H1 (cell line): Measurements from ENCODE around the gene PCF11. TPM values are rescaled to one million over a fixed set of nuclear protein-coding genes. Genes with fewer than 3 reads are reported as not detected.

Source experiments
- CTCF ChIA-PET: fragments of 300-600 bp; sonication (Branson Sonifier 250); formaldehyde crosslinking; loops from one replicate; lab custom pipeline; 2021; ENCODE audit not compliant: partially characterized antibody; lab: Charles Lee
- POLR2A ChIA-PET: fragments of 300-600 bp; sonication (Branson Sonifier 250); formaldehyde crosslinking; loops from one replicate; lab custom pipeline; 2021; ENCODE audit warnings: inconsistent platforms; ENCODE audit not compliant: partially characterized antibody; lab: Charles Lee
- DNase-seq, 2 experiments: peaks; one replicate each; pipeline versions ENCODE4 v3.0.0 to v3.0.0-alpha.2; 2010 to 2022; ENCODE audit warnings: low spot score in 2 of 2, low read depth in 1 of 2, mixed read lengths in 1 of 2
- FAIRE-seq: peaks from 2 replicates; lab custom pipeline; 2011; peaks lifted over from hg19 to GRCh38; lab: Jason Lieb, UNC
- H2AFZ ChIP-seq: 2 replicates; pipeline ENCODE4 v1.8.1; 2012; ENCODE audit warnings: low read length, inconsistent platforms
- H2AK5ac ChIP-seq: 2 replicates; pipeline ENCODE4 v1.6.1; 2013; ENCODE audit warnings: low read depth, low read length
- H2BK120ac ChIP-seq: replicated peaks from 2 replicates; pipeline ENCODE3; 2013; ENCODE audit warnings: low read depth, low read length, inconsistent platforms
- H2BK12ac ChIP-seq: 2 replicates; pipeline ENCODE4 v1.6.1; 2013; ENCODE audit warnings: low read depth, low read length
- H2BK15ac ChIP-seq: 2 replicates; pipeline ENCODE4 v1.6.1; 2013; ENCODE audit warnings: low read length
- H2BK20ac ChIP-seq: 2 replicates; pipeline ENCODE4 v1.6.1; 2013; ENCODE audit warnings: low read length
- H2BK5ac ChIP-seq: 2 replicates; pipeline ENCODE4 v1.6.1; 2013; ENCODE audit warnings: low read depth, low read length
- H3K14ac ChIP-seq: 2 replicates; pipeline ENCODE4 v1.6.1; 2013; ENCODE audit warnings: inconsistent platforms; ENCODE audit not compliant: insufficient read length
- H3K18ac ChIP-seq: 2 replicates; pipeline ENCODE4 v1.6.1; 2013; ENCODE audit warnings: low read length; ENCODE audit errors: extremely low read depth
- H3K23ac ChIP-seq: 2 replicates; pipeline ENCODE4 v1.6.1; 2013; ENCODE audit warnings: inconsistent platforms; ENCODE audit not compliant: insufficient read length
- H3K23me2 ChIP-seq: 2 replicates; pipeline ENCODE4 v1.6.1; 2013; ENCODE audit warnings: low read depth, low read length
- H3K27ac ChIP-seq: 2 replicates; pipeline ENCODE4 v1.6.1; 2011; ENCODE audit warnings: low read depth, low read length, inconsistent platforms
- H3K27me3 ChIP-seq, 4 experiments: replicated peaks in 1 of 4; 1 replicate in 1 of 4; 2 replicates in 3 of 4; pipeline versions ENCODE4 v1.6.1 to v1.8.1; 2011 to 2013; ENCODE audit warnings: low read length in 3 of 4, mild to moderate bottlenecking in 3 of 4, inconsistent platforms in 2 of 4, mixed read lengths in 2 of 4, moderate library complexity in 1 of 4; ENCODE audit not compliant: control insufficient read depth in 3 of 4, insufficient read depth in 3 of 4; ENCODE audit errors: extremely low read depth in 1 of 4
- H3K36me3 ChIP-seq, 4 experiments: 2 replicates each; pipeline versions ENCODE4 v1.6.1 to v1.8.1; 2011 to 2013; ENCODE audit warnings: mild to moderate bottlenecking in 4 of 4, low read length in 3 of 4, moderate library complexity in 2 of 4, control low read depth in 1 of 4, inconsistent platforms in 1 of 4; ENCODE audit not compliant: insufficient read depth in 4 of 4, control insufficient read depth in 2 of 4
- H3K4ac ChIP-seq: replicated peaks from 2 replicates; pipeline ENCODE3; 2013; ENCODE audit warnings: low read length, low read depth, mixed read lengths, inconsistent platforms; ENCODE audit not compliant: insufficient read length
- H3K4me1 ChIP-seq, 4 experiments: replicated peaks in 1 of 4; 1 replicate in 1 of 4; 2 replicates in 3 of 4; pipeline versions ENCODE4 v1.6.1 to v1.8.1; 2011 to 2013; ENCODE audit warnings: low read length in 3 of 4, inconsistent platforms in 2 of 4, mixed read lengths in 1 of 4; ENCODE audit not compliant: insufficient read depth in 4 of 4, control insufficient read depth in 3 of 4
- H3K4me2 ChIP-seq, 2 experiments: 2 replicates each; pipeline versions ENCODE4 v1.6.1 to v1.8.1; 2011 to 2013; ENCODE audit warnings: low read depth in 2 of 2, low read length in 2 of 2, control low read depth in 1 of 2, inconsistent platforms in 1 of 2, mild to moderate bottlenecking in 1 of 2; ENCODE audit not compliant: insufficient read depth in 1 of 2
- H3K4me3 ChIP-seq, 4 experiments: fragments of 200-600, 300-600 bp in 1 of 4; sonication (generic), shearing (Covaris generic), sonication (Bioruptor Twin) in 1 of 4; 2 replicates each; pipeline versions ENCODE4 v1.5.1 to v1.8.1; 2011 to 2016; ENCODE audit warnings: low read length in 4 of 4, low read depth in 3 of 4, control low read depth in 2 of 4, inconsistent platforms in 2 of 4, mild to moderate bottlenecking in 2 of 4, mixed read lengths in 1 of 4, moderate library complexity in 1 of 4; ENCODE audit not compliant: insufficient read depth in 2 of 4; ENCODE audit errors: extremely low read depth in 1 of 4
- H3K56ac ChIP-seq: replicated peaks from 2 replicates; pipeline ENCODE3; 2013; ENCODE audit warnings: low read depth, mild to moderate bottlenecking, mixed read lengths, low read length, inconsistent platforms; ENCODE audit not compliant: insufficient read length
- H3K79me1 ChIP-seq: 2 replicates; pipeline ENCODE4 v1.6.1; 2013; ENCODE audit warnings: low read depth, low read length, control low read depth
- H3K79me2 ChIP-seq, 2 experiments: 2 replicates each; pipeline versions ENCODE4 v1.6.1 to v1.8.1; 2012 to 2013; ENCODE audit warnings: low read length in 2 of 2, mild to moderate bottlenecking in 2 of 2, inconsistent platforms in 1 of 2; ENCODE audit not compliant: insufficient read depth in 2 of 2, control insufficient read depth in 1 of 2
- H3K9ac ChIP-seq, 4 experiments: replicated peaks in 1 of 4; 1 replicate in 1 of 4; 2 replicates in 3 of 4; pipeline versions ENCODE4 v1.6.1 to v1.8.1; 2011 to 2013; ENCODE audit warnings: low read depth in 3 of 4, low read length in 3 of 4, control low read depth in 2 of 4, mild to moderate bottlenecking in 2 of 4, moderate library complexity in 2 of 4, inconsistent platforms in 1 of 4; ENCODE audit errors: extremely low read depth in 1 of 4
- H3K9me3 ChIP-seq, 2 experiments: 2 replicates each; pipeline versions ENCODE4 v1.6.1 to v1.8.1; 2012 to 2013; ENCODE audit warnings: mild to moderate bottlenecking in 2 of 2, moderate library complexity in 2 of 2, control low read depth in 1 of 2, inconsistent platforms in 1 of 2, low read depth in 1 of 2, low read length in 1 of 2, mixed read lengths in 1 of 2; ENCODE audit not compliant: insufficient read depth in 2 of 2
- H4K20me1 ChIP-seq, 2 experiments: replicated peaks in 1 of 2; 2 replicates each; pipeline versions ENCODE3 to v1.8.1; 2011 to 2013; ENCODE audit warnings: inconsistent platforms in 2 of 2, low read length in 2 of 2, mild to moderate bottlenecking in 1 of 2; ENCODE audit not compliant: insufficient read depth in 2 of 2, control insufficient read depth in 1 of 2
- H4K5ac ChIP-seq: 2 replicates; pipeline ENCODE4 v1.6.1; 2013; ENCODE audit warnings: low read length, low read depth, mixed read lengths, inconsistent platforms; ENCODE audit not compliant: insufficient read length
- H4K8ac ChIP-seq: 2 replicates; pipeline ENCODE4 v1.8.0; 2013; ENCODE audit warnings: mild to moderate bottlenecking, moderate library complexity, low read length, inconsistent platforms; ENCODE audit not compliant: insufficient read depth; ENCODE audit errors: extremely low read depth
- H4K91ac ChIP-seq: replicated peaks from 2 replicates; pipeline ENCODE3; 2013; ENCODE audit warnings: low read length, mixed read lengths, inconsistent platforms; ENCODE audit not compliant: insufficient read length
- ASH2L ChIP-seq: fragments of 200-600, 300-600 bp; sonication (generic); IDR thresholded peaks from one replicate; pipeline ENCODE4 v1.7.1; 2017; ENCODE audit warnings: low read length
- CBX8 ChIP-seq: fragments of 300-800, 300-1000 bp; sonication (generic); IDR thresholded peaks from 2 replicates; pipeline ENCODE4 v1.7.1; 2016; ENCODE audit warnings: low read depth, low read length, borderline replicate concordance
- CHD1 ChIP-seq: IDR thresholded peaks from 2 replicates; pipeline ENCODE4 v1.6.1; 2012; ENCODE audit warnings: low read depth, low read length, improper control_type of control experiment
- CHD2 ChIP-seq: IDR thresholded peaks from 2 replicates; pipeline ENCODE4 v1.6.1; 2012; ENCODE audit warnings: low read length, improper control_type of control experiment
- EGR1 ChIP-seq: IDR thresholded peaks from 2 replicates; pipeline ENCODE4 v1.6.1; 2011; ENCODE audit warnings: low read depth, low read length, borderline replicate concordance
- EZH2 ChIP-seq: fragments of 200-600 bp; sonication (generic); IDR thresholded peaks from 2 replicates; pipeline ENCODE4 v1.7.1; 2012; ENCODE audit warnings: low read depth, mild to moderate bottlenecking, moderate library complexity, low read length, inconsistent platforms; ENCODE audit not compliant: severe bottlenecking
- GABPA ChIP-seq: IDR thresholded peaks from 2 replicates; pipeline ENCODE4 v1.6.1; 2011; ENCODE audit warnings: mild to moderate bottlenecking, low read length, moderate library complexity, borderline replicate concordance; ENCODE audit not compliant: insufficient read depth
- HDAC6 ChIP-seq: IDR thresholded peaks from one replicate; pipeline ENCODE4 v1.7.1; 2012; ENCODE audit warnings: low read depth, mild to moderate bottlenecking, inconsistent platforms, low read length, moderate library complexity
- JUN ChIP-seq: IDR thresholded peaks from 2 replicates; pipeline ENCODE4 v1.6.1; 2011; ENCODE audit warnings: low read depth, mild to moderate bottlenecking, improper control_type of control experiment, low read length
- POLR2AphosphoS5 ChIP-seq: IDR thresholded peaks from 2 replicates; pipeline ENCODE4 v1.6.1; 2011; ENCODE audit warnings: low read depth, low read length
- POU5F1 ChIP-seq: IDR thresholded peaks from 2 replicates; pipeline ENCODE4 v1.6.1; 2011; ENCODE audit warnings: low read depth, mild to moderate bottlenecking, low read length, moderate library complexity
- RBBP5 ChIP-seq: IDR thresholded peaks from 2 replicates; pipeline ENCODE4 v1.7.1; 2012; ENCODE audit warnings: low read depth, mild to moderate bottlenecking, inconsistent platforms, low read length, moderate library complexity, borderline replicate concordance
- SP1 ChIP-seq: IDR thresholded peaks from 2 replicates; pipeline ENCODE4 v1.6.1; 2011; ENCODE audit warnings: low read depth, low read length
- SUZ12 ChIP-seq: fragments of 200-600 bp; sonication (generic); IDR thresholded peaks from 2 replicates; pipeline ENCODE4 v1.6.1; 2012; ENCODE audit warnings: mild to moderate bottlenecking, inconsistent platforms, low read length, moderate library complexity, mixed read lengths
- TBP ChIP-seq: IDR thresholded peaks from 2 replicates; pipeline ENCODE4 v1.6.1; 2011; ENCODE audit warnings: low read depth, low read length, improper control_type of control experiment
- ZNF274 ChIP-seq: IDR thresholded peaks from 2 replicates; pipeline ENCODE4 v1.7.0; 2012; ENCODE audit warnings: low read length, borderline replicate concordance; ENCODE audit errors: extremely low read depth
- WGBS, 2 experiments: shearing (Covaris generic) in 1 of 2; methylation state at CpG; one replicate each; pipeline versions ENCODE4 v1.1.6 to v1.1.7; 2013 to 2015; ENCODE audit warnings: low lambda C conversion rate in 2 of 2, mixed read lengths in 2 of 2, inconsistent platforms in 1 of 2, low coverage in 1 of 2, missing lambda C conversion rate in 1 of 2; ENCODE audit not compliant: insufficient replicate concordance in 2 of 2, insufficient coverage in 1 of 2, insufficient read length in 1 of 2; ENCODE audit errors: extremely low coverage in 1 of 2, missing lambda C conversion rate in 1 of 2; 5-methylcytosine and 5-hydroxymethylcytosine counted together
- polyA plus RNA-seq, 7 experiments: library from polyadenylated mRNA; depleted of rRNA in 3 of 7; stranded (reverse) in 5 of 7; unstranded in 2 of 7; fragments of >200 nt in 5 of 7; fragments of 200-250 nt in 2 of 7; gene quantifications; 1 replicate in 5 of 7; 2 replicates in 1 of 7; 4 replicates in 1 of 7; pipeline versions ENCODE4 v1.2.1 to v1.2.3, GENCODE V29; 2011 to 2013; ENCODE audit warnings: missing spikeins in 2 of 7, mixed read lengths in 2 of 7
- total RNA-seq: library from RNA; stranded (reverse); fragmentation: NEBNext Ultra II Directional; extraction: Animal tissue kit (Norgen Biotek cat#: 25700); gene quantifications from 2 replicates; pipeline ENCODE4 v1.2.1, GENCODE V29; 2021

The PCF11 gene
- total and polyA plus RNA-seq, 2 of the 8 experiments (the other 6 are each of a cell fraction or from before 2014, with no cell fraction given) = 25.1 to 47.7 TPM

GRCh38 chr11:83175815-83176214, 18.9 kb downstream of the PCF11 start:
- H2BK120ac ChIP-seq = no peak overlapping the region
- peaks cover 0 to 41% of the 10 kb centered on the region in 2 experiments; a peak in 2 of 4 replicates for H3K79me2 ChIP-seq
- ChIA-PET CTCF (interaction anchor here (0.9 kb wide), 1 partner anchor 252 kb away, joined by 3 read pairs; no protein-coding TSS in a partner anchor), POLR2A (interaction anchor here (1.2 kb wide), 1 partner anchor 15 kb away, joined by 3 read pairs; no protein-coding TSS in a partner anchor)
- H3K36me3 ChIP-seq = peaks cover 4 to 89% (median 48%) of the 10 kb centered on the region in 4 experiments; a peak in 7 of 8 replicates
- H3K23ac ChIP-seq = no peak overlapping the region
- no peaks in the 10 kb centered on the region for H3K23me2 ChIP-seq
- no peak overlapping the region for H2BK12ac ChIP-seq
- H3K14ac ChIP-seq = no peak overlapping the region
- H3K56ac ChIP-seq = no peak overlapping the region
- H4K20me1 ChIP-seq = peaks cover 6 to 9% of the 10 kb centered on the region in 2 experiments
- no peak overlapping the region for H2BK20ac ChIP-seq
- no peak overlapping the region for H4K5ac ChIP-seq
- H2BK5ac ChIP-seq = no peak overlapping the region
- H2AFZ ChIP-seq = no peak overlapping the region
- no peak overlapping the region for H3K9ac ChIP-seq
- H3K18ac ChIP-seq = no peak overlapping the region
- WGBS, 2 experiments = 100% methylated on average over 1 of the region's 1 CpG; no CpG with 5 or more reads in 1 of the 2 experiments
- H2AK5ac ChIP-seq = no peak overlapping the region
- no peaks in the 10 kb centered on the region for H3K9me3 ChIP-seq
- no peak overlapping the region for H4K91ac ChIP-seq
- H3K27ac ChIP-seq = no peak overlapping the region
- no peak overlapping the region for H3K4me3 ChIP-seq
- H3K4me1 ChIP-seq = no peaks in the 10 kb centered on the region
- no peaks in the 10 kb centered on the region; the same call in 1 of the 2 replicates for H3K79me1 ChIP-seq
- FAIRE-seq (no peak), DNase-seq (no peak)
- no peaks in the 10 kb centered on the region for H3K27me3 ChIP-seq
- no peak overlapping the region for H3K4me2 ChIP-seq
- H3K4ac ChIP-seq = no peak overlapping the region
- H4K8ac ChIP-seq = no peak overlapping the region
- H2BK15ac ChIP-seq = no peak overlapping the region
- TF ChIP-seq GABPA (no peak), EZH2 (no peak), CBX8 (no peak), ZNF274 (no peak), TBP (no peak), JUN (no peak), POU5F1 (no peak), CHD1 (no peak), HDAC6 (no peak), RBBP5 (no peak), SUZ12 (no peak), EGR1 (no peak), POLR2AphosphoS5 (no peak), ASH2L (no peak), SP1 (no peak), CHD2 (no peak)
